AML-193 (cell line): ENCODE measurements around the gene SENP2.
A peak's percentile ranks its signal among the peaks of the same experiment; 100 is the strongest.
"Not testable (repeated sequence)": the region's sequence is repeated elsewhere in the genome, so short reads cannot be mapped to it uniquely, and the experiment has no call there.

ENCODE experiments used
- DNase-seq, 2 experiments: peaks; one replicate each; lab custom pipeline; 2025; lab: John Stamatoyannopoulos, UW

Gene SENP2

DNA sequence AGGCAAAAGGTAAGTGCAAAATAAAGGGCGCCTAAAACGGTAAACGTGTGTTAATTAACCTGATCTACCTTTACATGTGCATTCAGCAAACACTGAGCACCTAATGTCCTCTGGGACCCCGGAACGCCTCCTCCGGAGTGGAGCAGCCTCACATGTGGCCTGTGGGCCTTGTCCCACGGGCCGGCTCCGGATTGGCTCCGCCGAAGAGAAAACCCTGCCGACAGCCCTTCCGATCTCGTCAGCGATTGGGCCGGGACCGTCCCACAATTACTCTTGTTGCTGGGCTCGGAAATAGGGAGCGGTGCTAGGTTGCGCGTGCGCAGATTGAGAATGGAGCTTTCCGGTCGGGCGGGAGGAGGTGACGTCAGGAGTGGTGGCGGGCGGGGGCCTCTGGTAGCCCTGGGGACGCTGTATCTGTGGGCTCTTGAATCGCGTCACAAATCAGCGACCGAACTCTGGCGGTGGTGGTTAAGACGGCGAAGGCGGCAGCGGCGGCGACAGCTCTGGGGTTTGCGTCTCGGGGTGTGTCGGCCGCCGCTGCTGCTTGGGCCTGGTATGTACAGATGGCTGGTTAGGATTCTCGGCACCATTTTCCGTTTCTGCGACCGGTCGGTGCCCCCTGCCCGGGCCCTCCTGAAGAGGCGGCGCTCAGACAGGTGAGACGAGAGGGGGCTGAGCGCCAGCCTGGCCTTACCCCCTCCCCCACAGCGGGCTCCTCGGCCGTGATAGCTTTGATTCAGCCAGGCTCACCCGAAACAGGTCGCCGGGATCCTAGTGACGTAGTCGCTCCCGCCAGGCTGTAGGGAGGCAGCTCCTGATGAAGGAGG, at the start of gene SENP2:
SENP2 (plus strand) TSS at position 437 of the 827 bp plus-strand sequence; CDS start at position 556, 119 bp downstream.
- DNase-seq, result peak; percentile 99

DNA sequence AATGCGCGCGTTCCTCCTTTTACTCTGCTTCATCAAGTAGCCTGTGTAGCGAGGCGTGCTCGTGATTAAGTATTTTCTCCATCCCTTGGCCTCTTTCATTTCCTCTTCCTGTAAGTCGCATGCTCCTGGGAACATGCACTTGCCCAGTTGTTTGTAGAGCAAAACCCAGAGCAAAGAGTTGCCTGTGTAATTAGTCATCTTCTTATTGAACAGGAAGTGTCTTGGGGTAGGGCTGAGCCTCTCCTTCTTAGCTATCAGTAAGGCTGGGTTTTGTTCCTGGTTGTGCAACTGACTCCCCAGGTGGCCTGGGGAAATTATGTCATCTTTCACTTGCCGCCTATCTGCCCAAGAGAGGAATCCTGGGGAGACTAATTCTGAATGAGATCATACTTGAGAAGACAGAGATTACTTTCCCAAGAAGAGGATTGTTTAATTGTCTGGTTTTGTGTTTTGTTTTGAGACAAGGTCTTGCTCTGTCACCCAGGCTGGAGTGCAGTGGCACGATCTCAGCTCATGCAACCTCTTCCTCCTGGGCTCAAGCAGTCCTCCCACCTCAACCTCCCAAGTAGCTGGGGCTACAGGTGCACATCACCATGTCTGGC, 48.6 kb upstream of the SENP2 start:
- peak; percentile 95 to 97 for DNase-seq

DNA sequence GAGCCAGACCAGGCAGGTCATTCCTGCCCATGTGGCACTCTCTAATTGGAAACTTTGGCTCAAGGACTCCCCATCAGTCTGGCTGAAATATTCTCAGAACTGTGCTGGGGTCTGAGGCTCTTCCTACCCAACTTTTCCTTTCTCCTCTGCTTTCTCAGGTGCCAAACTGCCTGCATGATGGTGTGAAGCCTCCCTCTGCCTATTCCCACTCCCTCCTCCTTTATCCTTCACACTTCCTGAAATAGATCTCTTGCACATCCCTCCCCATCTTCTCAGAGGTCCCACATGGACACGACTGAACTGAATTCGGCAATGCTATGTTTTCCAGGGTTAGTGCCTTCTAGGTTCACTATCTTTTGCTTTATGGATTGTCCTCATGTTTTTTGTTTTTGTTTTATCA, 46.2 kb upstream of the SENP2 start:
- no peak for DNase-seq

DNA sequence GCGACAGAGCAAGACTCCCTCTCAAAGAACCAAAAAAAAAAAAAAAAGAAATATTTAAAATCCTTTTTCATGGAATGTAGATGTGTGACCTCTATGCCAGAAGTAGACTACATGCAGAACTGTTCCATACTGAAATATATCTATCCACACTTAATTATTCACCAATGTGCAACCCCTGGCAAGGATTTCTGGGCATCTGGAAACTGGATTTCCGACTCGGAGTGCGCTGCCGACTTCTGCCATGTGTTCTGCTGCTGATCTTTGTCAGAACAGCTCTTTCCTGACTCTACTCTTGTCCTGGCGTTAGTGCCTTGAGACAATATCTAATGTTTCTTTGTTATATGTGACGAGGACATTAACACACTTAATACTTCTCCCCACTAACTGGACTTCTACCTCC, 45.4 kb upstream of the SENP2 start:
- no peak for DNase-seq

DNA sequence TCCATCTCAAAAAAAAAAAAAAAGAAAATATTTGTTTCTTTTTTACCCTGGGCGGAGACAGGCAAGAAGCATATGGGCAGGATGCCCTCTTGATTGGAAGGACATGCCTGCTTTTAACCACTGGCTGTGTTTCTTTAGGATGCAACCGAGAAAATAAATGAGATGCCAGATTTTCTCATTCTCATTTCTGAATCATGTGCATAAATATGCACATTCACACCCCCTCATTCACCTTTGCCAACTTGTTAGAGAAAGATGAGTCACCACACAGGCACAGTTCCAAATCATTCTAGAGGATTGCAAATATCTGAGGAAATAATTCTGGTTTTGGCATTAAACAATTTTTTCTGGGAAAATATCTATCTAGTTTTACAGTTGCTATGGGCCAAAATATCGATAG, 37.0 kb upstream of the SENP2 start:
- DNase-seq, result no peak

DNA sequence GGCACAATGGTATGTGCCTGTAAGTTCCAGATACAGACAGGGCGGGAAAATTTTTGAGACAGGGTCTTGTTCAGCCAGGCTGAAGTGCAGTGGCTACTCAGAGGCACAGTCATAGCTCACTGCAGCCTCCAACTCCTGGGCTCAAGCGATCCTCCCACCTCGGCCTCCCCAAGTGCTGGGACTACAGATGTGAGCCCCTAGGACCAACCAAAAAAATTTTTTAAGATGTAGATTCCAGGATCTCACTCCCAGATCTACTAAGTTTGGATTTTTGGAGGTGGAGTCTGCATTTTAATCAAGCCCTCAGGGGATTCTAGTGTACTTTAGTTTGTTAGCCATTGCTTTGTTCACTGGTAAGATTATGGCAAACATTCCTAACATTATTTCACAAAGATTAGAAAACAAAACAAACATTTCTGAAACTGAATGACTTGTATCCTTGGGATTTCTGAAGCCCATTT, 36.4 kb upstream of the SENP2 start:
- DNase-seq, result no peak

DNA sequence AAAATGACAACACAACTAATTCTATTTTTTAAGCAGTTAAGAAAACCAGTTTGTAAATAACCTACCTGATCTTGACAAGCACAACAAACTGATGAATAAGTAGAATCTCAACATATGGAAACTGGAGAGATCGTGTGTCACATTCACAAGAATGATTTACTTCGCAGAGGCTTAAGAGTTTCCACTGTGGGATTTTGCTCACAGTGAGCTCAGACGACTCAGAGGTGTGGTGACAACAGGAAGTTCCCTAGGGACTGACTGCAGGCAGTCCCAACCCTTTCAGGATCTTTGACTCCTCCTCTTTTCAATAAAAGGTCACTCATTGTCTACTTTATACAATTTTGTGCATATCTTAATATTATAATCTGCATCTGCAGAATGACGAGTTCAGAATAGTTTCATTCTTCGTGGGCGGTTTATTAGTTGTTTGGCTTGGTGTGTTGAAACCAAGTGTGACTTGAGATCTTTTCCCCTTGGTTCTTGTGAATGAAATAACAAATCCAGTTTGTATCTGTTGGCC, 33.7 kb upstream of the SENP2 start, which contains the start of gene LIPH:
LIPH (minus strand) TSS at position 231 of the 520 bp plus-strand sequence; CDS start at position 114, 117 bp downstream.
- no peak for DNase-seq

DNA sequence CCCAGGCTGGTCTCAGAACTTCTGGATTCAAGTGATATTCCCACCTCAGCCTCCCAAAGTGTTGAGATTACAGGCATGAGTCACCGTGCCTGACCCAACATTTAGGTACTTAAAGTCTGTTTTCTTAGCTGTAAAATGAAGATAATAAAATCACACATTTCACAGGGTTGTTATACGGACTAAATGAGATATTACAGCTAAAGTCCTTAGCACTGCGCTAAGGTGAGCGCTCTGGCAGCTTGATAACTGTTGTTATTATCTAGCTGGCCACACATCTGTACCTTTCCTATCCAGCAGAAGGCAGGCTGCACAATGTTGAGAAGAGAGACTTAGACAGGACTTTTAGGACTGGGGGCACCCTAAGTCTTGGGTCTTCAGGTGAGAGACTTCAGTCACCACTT, 31.0 kb upstream of the SENP2 start:
- no peak for DNase-seq

DNA sequence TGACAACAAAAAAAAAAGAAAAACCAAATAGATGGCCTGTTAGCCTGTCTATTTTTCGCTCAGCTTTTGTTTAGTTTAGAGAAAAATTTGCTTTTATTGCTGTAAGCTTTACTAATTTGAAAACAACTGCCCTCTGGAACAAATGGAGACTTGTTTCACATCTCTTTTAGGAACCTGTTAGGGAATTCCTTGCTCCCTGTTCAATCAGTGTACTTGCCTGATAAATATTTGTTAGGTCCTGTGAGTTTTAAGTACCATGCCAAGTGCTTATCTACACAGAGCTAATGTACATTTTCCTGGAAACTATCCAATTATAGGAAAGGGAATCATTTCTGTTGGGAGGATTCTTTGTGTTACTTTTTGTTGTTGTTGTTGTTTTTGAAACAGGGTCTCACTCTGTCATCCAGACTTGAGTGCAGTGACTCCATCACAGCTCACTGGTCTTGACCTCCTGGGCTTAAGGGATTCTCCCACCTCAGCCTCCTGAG, 30.2 kb upstream of the SENP2 start:
- DNase-seq, result no peak

DNA sequence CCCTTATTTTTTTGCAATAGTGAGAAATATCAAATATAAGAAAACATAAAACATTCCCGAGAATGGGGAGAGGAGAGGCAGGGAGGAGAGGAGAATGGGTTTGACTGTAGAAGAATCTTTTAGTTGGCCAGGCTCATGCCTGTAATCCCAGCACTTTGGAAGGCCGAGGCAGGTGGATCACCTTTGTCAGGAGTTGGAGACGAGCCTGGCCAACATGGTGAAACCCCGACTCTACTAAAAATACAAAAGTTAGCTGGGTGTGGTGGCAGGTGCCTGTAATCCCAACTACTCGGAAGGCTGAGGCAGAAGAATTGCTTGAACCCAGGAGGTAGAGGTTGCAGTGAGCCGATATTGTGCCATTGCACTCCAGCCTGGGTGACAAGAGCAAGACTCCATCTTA, 29.5 kb upstream of the SENP2 start:
- not testable (repeated sequence) for DNase-seq

DNA sequence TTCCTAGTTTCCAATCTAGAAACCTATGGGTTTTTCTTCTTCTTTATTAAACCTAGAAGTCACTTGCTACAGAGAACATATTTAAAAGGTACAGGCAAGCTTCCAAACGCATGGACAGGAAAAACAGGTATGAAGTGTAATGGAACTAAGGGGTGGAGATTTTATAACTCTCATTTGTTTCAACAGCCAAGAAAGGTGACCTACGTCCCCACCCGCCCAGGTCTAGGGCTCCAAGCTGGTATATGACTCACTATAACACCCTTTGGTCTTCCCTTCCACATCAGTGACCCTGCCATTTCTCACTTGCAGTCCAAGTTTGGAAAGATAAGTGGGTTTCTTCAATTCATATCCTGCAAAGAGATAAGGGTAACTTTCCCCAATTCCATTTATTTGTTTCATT, 27.7 kb upstream of the SENP2 start:
- no peak for DNase-seq

DNA sequence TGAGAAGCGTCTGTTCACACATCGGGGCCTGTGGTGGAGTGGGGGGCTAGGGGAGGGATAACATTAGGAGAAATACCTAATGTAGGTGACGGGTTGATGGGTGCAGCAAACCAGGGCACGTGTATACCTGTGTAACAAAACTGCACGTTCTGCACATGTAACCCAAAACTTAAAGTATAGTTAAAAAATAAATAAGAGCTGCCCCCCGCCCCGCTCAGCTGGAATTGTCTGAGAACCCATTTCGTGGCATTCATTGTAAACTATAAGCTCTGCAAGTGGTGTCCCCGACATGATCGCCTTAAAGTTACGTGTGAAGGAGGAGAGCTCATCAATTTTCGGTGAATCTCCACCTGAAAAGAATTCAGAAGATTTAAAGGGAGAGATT, 26.4 kb upstream of the SENP2 start:
- DNase-seq, result no peak

DNA sequence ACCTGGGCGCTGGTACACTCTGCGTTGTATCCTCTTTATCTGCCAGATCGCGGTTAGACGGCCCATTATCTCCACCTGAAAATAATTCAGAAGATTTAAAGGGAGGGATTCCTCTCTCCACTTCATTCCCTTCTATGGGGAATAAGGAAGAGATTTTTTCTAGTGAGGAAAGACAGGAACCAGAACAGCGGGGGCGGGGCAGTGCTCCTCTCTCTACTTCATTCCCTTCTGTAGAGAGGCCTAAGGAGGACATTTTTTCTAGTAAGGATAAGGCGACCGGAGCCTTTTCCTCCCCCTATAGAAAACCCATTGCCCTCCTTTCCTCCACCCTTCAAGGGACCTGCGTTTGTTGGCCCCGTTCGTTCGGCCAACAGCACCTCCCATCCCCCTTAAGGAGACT, 25.4 kb upstream of the SENP2 start:
- DNase-seq, result no peak

DNA sequence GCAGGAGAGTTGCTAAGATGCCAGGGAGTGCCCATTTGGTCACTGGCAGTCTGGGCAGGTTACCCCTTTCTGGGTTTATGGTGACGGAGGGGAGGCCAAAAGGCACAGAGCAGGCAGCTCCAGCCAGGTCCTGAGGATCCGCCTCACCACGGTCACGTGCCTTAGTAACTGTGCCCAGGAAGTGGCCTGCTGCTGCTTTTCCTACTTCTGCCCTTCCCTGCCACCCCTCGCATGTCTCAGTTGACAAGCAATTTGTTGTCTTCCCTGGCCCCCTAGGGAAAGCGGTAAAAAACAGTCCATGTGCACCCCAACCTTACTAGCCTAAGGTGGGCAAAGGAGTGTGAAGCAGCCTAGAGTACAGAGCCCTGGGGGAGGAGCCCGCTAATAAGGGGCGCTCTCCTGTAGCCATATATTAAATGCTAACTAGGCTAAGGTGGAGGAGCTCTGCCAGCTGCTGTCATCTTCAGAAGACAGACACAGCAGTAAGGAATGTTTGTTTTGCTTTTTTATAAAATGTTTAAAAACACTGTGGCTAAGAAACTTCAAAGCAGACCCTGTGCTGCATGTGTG, 24.6 kb upstream of the SENP2 start:
- DNase-seq, result no peak

DNA sequence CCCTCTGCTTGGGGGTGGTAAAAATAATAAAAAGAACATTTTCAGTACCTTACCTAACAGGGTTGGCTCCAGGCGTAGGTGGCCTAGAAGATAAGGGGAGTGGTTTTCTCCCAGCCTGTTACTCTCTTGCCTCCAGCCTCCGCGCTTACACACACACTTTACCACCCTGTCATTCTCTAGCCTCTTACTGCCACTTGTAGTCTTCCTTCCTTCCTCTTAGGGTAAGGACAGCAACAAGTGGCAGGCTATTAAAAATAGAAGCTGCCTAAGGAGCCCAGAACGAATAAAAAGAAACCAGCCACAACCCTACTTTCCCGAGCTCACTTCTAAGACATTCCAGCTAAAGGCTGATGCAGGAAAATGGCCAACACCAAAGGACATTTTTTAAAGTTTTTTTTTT, 24.1 kb upstream of the SENP2 start:
- DNase-seq, result no peak

DNA sequence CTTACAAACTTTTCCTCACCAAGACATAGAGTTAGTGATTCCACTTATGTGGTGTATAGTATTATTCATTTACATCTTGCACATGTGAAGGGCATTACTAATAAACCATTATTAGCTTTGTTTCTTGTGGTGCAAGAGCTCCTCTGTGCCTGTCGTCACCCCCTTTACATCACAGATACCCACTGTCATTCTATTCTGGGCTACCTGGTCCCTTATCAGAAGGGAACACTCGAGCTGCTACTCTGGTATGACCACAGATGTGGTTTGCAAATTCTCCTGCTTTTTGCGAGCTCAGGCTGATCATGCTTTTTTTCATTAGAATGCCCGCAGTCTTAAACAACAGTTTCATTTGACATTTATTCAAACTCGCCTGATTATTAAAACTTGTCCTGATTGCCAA, 13.9 kb upstream of the SENP2 start:
- no peak for DNase-seq

DNA sequence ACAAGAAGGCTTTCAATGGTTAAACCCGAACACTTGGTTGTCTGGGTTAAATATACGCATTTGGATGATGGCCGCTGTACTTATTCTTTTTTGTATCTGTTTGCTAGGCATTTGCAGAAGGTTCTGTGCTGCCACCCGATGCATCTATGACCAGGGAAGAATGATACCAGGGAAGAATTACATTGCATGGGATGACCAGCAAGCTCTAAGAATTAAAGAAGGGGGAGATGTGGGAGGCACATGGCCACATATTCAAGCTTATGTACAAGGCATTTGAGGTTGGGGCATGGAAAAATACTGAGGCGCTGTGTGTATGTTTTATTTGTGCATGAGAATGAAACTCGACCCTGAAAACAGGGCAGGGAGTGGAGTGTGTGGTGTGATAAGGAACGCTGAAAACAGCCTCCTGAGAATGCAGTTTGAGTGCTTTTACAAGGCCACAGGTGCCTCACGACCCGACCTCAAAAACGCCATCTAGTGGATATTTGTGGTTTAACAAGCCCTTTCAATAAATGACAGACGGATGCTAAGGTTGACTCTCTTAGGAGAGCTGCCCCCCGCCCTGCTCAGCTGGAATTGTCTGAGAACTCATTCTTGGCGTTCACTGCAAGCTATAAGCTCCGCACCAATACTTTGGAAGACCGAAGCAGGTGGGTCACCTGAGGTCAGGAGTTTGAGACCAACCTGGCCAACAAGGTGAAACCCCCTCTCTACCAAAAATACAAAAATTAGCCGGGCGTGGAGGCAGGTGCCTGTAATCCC, 10.8 kb upstream of the SENP2 start:
- DNase-seq, result peak; percentile 71 to 74

DNA sequence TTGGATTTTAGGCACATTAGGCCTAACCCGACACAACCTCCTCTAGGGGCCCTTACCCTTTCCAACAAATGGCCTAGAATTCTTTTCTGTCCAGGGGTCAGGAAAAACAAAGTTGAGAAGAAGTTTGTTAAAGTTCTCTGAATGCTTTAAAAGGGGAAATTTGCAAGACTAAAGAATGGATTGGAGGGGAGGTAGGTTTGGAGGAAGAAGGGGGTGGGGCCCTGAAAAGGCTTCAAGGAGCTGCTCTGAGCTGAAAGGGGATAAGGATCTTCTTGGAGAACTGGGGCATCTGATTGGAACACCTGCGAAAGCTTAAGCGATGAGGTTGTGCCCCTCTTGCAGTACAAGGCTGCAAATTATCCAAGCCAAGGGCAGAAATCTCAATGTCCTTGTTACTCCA, 3.9 kb upstream of the SENP2 start:
- DNase-seq, result no peak

DNA sequence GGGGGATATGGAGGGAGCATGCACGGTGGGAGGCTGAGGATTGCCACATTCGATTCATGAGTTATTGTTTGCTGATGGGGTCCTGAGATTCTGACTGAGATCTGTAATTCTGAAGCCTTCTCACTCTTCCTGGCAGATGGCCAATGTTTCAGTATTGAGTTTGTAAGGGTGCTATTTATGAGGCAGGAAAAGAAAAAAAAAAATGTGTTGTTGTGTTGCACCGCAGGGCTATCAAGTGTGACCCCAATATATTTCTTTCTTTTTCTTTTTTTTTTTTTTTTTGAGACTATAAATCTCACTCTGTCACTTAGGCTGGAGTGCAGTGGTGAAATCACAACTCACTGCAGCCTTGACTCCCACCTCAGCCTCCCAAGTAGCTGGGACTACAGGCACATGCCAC, 3.2 kb upstream of the SENP2 start:
- DNase-seq, result no peak

DNA sequence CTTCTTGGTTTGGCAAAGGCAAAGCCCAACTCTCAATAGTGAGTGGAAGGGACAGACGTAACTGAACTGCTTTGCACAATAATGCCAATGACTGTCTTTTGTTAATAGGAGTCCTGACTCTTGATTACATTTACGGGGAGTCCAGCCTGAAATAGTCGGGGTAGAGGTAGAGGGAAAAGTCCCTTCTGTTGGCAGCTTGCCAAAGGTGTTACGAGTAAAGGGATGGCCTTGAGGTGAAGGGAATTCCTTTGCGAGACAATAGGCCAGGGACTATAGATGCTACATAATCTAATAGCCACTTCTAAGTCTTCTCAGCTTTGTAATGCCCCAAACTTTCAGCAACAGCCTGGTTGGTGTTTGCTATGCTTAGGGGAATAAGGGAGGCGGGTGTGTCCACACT, 2.2 kb upstream of the SENP2 start:
- DNase-seq, result no peak

DNA sequence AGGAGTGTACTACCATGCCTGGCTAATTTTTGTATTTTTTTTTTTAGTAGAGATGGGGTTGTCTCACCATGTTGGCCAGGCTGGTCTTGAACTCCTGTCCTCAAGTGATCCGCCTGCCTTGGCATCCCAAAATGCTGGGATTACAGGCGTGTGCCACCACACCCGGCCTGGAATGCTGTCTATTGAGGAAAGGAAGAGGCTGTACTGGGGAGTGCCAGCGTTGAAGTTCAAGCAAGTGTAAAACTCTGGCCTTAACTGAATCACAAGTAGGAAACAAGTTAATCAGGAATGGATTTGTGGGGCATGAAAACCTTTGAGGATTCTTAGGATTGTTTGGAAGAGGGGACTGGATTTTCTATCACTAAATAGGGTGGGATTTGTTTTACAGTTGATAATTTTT, 1.4 kb upstream of the SENP2 start:
- no peak for DNase-seq

DNA sequence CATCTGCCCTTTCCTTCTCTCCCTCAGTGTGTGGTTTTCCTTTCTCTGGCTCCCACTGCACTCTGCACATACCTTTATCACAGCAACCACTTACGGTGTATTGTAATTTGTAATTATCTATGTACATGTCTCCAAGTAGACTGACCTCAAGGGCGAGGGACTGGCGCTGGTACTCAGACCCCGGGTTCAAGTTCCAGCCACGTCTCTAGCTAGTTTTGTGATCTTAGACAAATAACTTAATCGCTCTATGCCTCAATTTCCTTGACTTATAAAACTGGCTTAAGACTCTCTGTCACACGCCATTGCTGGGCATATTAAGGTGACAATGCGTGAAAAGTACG, 607 bp upstream of the SENP2 start:
- DNase-seq, result no peak
